GM18858 (cell line): ENCODE results near the gene LEAP2.

Experiments used
- ATAC-seq: cut with Tn5 transposase; IDR thresholded peaks from one replicate; pipeline ENCODE4 v1.9.1; 2021; ENCODE audit not compliant: unreplicated experiment

Gene LEAP2, protein sequence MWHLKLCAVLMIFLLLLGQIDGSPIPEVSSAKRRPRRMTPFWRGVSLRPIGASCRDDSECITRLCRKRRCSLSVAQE

DNA sequence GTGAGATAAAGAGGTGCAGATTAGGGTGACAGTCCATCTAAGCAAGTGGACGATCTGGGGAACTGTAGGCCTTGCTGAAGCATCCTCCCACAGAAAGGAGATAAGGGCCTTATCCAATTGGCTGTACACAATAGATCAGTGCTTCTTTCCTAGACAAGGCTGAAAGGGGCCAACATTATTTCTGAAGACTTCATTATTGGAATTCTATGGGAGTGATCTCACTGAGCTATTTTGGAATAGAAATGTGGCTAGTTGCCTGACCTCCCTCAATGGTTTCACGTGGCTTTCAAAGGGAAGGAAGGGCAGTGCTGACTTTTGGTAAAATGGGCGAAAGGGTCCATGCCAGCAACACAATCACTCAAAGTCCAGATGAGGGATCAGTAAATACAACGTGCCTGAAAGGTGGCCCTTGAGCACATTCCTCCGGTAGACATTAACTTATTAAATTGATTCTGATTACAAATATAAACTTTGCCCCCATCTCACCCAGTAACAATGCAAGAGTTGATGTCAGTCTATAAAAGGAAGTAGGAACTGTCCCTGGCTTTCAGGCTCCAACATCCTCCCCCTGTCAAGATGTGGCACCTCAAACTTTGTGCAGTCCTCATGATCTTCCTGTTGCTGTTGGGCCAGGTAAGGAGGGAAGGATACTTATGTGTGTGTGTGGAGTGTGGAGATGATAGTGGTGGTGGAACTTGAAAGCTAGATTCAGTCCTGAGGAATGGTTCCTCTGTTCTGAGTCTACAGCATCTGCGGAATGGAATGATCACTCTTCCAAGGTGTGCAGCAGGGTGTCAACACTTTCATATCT lies at the start of gene LEAP2:
LEAP2 (plus strand) TSS at position 550 of the 811 bp plus-strand sequence; CDS start at position 577, 27 bp downstream.
- no peak for ATAC-seq

DNA sequence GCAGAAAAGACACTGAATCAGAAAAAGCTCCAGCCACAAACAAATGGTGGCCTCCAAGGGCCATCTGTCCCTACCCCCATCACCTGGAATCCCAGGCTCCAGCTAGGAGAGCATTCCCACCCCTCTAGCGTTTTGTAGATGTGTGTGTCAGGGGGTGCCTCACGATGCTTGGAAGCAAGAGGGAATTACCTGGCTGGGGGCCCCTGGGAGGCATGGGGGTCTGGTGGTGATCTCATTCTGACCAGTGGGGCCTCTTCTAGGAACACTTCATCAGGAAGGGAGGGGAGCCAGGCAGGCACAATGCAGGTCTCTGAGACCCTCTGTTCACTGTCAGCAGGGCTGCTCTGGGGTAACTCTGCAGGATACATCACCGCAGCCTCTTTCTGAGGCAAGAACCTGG lies 49.0 kb upstream of the LEAP2 start:
- no peak for ATAC-seq

DNA sequence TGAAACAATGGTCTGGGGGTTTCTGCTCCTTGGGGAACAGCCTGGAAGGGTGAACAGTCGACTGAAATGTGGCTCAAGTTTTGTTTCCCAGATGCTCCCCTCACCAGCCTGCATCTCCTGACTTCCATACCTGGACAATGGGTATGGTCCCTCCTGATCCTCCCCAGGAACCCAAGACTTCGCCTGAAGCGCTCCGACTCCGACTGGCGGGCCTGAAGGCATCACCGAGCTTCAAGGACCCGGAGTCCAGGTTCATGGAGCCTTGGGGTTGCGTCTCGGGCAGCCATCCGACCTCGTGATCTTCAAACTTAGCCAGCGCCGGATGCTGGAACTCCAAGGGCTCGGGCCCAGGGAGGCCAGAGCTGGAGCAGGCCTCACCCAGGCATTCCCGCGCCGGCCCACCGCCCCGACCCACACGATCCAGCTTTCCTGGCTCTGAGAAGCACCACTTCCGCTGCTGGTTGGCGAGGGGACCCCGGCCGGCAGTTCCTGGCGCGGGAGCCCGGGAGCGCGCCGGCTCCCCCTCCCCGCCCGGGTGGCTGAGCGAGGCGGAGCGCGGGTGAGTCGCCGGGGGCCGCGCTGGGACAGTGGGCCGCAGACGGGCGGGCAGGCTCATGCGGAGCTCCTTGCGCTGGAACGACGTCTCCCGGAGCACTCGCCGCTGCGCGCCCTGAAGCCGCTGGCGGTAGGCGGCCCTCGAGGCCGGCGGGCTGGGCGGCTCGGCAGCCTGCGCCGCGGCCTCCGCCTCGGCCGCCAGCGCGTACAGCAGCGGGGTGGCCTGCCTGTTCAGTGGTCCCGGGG lies 48.2 kb upstream of the LEAP2 start:
- no peak for ATAC-seq

DNA sequence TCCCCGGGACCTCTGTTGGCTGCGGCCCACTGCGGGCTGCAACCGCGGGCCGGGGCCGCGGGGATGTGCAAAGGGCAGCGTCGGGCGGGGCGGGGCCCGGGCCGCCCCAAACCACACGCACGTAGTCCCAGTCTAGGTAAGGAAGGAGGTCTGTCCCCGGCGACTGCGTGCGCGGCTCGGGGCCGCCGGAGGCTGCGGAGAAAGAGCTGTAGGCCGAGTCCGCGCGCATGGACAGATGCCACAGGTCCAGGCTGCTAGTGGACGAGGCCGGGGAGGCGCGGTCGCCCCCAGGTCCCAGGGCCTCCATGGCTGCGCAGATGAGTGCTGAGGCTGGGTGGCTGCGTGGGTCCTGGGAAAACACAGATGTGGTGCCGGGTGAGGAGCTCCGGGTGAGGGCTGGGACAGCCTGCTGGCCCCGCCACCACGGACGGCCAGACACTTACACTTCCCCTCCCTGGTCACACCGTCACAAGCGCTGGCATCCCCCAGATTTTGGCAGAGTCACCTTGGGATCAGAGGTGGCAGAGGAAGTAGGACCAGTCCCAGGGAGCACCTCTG lies 47.6 kb upstream of the LEAP2 start:
- ATAC-seq: no peak

DNA sequence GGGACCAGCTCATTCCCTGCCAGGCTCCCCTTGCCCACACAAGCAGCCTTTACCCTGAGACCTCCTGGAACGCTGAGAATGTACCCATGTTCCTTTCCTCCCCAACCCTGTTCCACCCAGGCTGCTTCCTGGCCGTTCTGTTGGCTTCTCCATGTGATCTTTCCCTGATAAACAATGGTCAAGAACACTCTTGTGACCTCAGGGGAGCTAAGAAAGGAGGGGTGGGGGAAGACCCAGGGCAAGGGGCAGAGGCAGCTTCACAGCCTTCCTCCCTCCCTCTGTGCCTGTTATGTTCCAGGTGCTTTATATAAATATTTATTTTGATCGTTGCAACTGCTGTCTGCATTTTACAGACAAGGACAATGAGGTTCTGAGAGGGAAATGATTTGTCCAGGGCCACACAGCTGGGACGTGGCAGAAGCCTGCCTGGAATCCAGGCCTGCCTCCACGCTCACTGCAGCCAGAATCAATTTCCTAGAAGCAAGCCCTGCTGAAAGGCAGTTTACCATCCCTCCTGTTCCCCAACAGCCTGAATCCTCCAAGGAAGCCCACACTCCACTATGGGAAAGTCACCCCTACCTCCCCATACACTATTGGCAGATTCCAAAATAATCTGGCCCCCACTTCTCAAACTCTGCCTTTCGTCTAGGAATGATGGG lies 46.9 kb upstream of the LEAP2 start:
- no peak for ATAC-seq

DNA sequence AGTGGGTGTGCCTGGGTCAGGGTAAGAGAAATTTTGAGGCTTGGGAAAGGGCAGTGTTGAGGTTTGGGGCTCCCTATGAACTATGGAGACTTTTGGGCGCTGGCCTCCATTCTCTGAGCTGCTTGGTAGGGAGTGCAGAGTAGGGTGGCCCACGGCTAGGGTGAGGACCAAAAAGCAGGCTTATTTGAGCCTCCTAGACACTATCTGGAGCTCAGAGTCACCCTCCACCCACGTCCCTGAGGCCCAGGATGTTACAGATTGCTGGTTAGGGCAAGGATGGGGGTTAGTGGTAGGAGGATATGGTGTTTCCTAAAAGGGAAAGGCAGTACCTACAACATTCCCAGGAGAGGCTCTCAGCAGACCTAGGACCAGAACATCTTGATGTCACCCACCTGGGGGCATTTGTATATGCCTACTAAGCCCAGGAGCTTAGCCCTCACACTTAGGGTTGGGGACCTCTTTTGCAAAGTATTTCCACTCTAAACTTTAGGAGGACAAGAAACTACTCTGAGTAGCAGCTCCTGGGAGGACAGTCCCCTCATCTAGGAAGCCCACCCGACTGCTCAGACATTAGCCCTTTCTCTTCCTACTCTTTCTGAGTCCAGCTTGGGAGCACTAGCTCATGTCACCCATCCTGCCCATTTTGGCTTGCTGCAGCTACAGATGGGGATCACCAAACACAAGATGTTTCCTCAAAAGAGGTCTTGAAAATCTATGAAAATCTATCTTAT lies 45.4 kb upstream of the LEAP2 start:
- no peak for ATAC-seq

DNA sequence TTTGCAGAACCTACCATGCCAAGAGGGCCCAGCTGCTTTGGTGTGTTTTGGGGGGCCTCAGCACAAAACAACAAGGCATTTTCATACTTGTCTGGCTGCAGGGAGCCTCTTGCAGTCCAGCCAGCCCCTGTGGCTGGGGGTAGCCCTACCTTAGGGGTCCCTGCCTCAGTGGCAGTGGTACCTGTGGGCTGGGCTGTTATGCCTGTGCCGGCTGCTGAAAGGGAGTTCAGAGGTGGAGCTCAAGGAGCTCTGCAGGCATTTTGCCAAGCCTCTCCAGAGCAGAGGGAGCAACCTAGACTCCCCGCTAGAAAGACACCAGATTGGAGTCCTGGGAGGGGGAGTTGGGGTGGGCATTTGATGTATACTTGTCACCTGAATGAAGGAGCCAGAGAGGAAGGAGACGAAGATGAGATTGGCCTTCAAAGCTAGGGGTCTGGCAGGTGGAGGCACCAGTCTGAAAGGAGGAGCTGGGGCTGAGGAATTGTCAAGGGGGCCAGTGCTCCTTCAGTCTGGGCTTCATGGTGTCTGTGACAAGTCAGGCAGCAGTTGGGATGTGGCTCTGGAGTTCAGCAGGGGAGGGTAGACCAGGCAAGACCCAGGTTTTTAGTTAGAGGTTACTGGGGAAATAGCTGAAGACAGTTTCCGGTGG lies 44.5 kb upstream of the LEAP2 start:
- no peak for ATAC-seq

DNA sequence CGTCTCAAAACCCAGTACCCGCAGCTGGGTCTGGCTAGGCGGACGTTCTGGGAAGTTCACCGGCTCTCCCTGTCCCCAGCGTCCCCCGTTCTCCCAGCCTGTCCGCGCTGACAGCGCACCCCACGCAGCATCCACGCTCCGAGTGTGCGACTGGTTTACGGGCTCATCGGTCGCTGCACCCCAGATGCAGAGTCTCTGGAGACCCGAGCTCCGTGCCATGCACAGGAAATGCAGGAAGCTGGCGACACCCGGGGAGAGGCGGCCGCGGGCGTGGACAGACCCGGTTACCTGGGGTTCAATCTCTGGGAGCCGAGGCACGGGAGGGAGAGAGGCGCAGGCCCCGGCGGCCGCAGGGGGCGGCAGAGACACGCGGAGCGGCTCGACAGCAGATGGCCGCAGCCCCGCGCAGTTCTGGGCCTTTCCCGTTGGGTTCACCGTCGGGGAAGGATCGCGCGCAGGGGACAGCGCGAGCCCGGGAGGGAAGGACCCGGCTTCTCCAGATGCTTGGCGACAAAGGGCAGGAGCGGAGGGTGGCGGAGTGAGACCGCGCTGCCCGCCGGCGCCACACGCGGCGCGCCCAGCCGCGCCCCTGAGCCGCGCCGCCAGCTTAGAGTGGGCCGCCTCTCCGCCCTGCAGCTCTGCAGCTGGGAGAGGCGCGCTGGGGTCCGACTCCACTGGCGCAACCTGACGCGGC lies 43.6 kb upstream of the LEAP2 start:
- ATAC-seq: peak; percentile 65

DNA sequence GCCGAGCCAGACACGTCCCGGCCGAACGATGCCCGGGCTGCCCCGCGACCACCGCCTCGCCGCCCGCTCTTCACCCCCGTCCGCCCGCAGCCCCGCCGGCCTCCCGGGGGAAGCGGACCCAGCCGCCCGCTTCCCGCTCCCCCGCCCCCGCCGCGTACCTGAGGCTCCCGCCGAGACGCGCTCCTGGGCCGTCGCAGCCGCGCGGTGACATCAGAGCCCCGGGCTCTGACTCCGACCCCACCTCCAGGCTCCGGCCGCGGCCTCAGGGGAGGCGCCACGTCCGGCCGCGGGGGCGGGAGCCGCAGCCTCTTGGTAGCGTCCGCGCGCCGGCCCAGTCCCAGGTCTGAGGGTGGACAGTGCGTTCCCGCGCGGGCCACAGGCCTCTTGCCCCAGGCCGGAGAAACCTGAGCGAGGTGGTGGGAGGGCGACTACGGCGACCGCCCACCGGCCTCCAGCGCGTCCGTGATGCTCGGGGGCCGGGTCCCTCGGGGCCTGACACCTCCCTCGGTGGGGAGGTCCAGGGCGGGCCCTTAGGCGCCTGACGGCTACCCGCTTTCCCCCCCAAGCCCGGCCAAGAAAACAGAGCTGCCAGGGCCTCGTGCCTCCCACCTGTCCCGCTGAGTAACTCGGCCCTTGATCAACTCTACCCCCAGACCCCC lies 42.9 kb upstream of the LEAP2 start, which contains the start of gene SHROOM1:
SHROOM1 (minus strand) TSS at position 212 of the 659 bp plus-strand sequence. CDS start 4,507 bp downstream, outside the sequence.
- ATAC-seq: peak; percentile 43

DNA sequence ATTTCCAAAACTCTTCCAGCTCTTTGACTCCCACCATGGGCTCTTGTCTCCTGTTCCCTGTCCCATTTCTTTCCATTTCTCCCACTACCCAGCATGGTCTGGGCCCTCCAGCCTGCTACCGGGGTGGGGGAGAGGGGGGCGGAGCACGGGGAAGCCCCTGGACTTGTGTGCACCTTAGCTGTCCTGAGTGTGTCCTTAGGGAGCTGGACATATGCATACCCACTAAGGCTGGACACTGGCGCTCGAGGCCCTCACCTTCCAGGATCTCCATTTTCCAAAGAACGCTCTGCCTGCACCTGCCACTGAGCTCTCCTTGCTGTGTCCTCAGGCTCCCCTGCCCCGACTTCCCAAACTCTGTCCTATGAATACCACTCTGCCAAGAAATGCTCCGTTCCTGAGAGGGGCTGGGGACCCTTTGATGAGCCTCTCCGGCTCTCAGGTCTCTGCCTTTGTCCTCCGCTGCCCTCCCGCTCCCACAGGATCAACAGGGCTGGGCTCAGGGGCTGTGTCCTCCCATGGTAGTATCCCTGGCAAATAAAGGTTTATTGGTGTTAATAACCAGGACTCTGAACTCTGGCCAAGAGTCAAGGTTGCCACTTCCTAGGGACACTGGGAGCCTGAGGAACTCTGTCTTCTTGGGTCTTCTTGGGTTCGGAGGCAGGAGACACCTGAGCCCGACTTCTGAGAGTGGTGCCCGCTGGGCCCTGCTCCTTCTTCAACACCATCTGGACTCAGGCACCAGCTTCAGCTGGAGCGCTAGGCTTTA lies 42.2 kb upstream of the LEAP2 start:
- ATAC-seq: no peak

DNA sequence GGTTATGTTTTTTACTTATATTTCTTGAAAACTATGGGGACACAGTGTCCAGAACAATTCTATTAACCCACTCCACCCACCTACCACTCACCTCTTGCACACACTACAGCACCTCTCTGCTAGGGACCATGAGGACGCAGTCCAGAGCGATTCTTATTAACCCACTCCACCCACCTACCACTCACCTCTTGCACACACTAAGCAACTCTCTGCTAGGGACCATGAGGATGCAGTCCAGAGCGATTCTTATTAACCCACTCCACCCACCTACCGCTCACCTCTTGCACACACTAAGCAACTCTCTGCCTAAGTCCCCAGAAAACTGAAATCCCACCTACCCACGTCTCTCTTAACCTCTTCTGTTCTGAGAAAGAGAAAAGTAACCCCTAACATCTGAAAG lies 40.9 kb upstream of the LEAP2 start:
- no peak for ATAC-seq

DNA sequence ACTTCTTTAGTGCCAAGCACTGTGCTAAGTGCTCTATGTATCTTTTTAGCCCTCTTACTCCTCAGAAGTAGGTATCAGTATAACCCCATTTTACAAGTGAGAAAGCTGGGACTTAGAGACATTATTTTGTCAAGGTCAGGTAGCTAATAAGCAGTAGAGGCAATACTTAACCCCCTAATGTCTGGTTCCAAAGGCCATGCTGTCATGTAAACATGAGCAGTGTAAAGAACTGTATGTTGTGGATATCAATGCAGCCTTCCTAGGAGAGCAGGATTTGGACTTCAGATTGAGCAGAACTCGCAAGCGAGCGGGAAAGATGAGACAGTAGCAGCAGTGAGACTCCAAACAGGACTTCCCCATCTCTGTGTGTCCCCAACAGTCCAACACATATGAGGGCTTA lies 39.4 kb upstream of the LEAP2 start:
- no peak for ATAC-seq

DNA sequence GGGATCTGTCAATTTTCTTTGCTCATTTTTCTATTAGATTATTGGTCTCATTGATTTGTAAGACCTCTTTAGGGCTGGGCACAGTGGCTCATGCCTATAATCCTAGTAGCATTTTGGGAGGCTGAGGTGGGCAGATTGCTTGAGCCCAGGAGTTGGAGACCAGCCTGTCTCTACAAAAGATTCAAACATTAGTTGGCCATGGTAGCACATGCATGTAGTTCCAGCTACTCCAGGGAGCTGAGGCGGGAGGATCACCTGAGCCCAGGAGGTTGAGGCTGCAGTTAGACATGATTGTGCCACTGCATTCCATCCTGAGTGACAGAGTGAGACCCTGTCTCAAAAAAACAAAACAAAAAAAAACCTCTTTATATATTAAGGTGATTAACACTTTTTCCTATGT lies 36.6 kb upstream of the LEAP2 start:
- no peak for ATAC-seq

DNA sequence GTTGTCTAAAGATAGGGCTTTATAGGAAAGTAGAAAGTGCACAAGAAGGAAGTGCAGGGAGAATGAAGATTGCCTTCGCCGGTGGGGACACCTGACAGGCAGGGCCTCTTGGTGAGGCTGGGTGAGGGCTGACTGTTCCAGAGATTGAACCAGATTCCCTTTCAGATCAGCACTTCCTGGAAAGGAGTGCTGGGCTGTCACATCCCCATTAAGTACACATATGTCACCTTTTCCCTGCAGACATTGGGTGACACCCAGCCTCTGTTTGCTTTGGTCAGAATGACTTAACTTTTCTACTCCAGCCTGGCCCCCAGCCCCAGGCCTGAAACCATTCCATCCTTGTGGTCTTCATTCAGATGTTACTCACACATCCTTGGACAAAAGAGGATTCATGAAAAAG lies 35.6 kb upstream of the LEAP2 start:
- ATAC-seq: no peak

DNA sequence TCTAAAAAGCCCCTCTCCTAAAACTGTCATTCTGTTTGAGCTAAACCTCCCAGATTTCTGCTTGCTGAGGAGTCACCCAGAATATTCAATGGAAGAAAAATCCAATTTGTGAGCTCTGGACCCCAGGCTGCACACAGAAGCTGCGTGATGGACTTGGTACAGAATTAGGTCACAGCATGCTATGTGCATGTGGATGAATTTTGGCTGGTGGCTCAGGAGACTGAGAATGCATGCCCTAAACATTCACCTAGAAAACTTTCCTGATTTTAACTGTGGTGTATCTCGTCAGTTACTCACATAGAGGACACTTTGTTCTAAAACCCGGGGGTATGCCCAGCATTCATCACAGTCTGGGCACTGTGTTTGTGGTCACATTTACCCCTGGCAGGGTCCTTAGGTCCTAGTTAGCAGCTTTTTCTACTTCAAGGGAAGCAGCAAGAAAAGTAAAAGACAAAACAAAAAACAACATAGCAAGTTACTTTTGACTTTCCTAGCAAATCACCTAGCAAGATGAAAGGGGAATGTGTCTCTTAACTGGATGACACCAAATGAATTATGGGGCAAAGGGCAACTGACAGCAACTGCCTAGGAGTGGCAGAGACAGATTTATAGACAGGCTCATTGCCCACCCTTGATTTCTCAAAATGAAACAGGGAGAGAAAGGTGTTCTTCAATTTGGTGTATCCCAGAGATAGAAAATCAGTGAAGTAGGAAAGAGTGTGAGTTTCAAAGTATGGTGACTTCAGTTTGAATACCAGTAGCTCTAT lies 34.8 kb upstream of the LEAP2 start:
- ATAC-seq: no peak

DNA sequence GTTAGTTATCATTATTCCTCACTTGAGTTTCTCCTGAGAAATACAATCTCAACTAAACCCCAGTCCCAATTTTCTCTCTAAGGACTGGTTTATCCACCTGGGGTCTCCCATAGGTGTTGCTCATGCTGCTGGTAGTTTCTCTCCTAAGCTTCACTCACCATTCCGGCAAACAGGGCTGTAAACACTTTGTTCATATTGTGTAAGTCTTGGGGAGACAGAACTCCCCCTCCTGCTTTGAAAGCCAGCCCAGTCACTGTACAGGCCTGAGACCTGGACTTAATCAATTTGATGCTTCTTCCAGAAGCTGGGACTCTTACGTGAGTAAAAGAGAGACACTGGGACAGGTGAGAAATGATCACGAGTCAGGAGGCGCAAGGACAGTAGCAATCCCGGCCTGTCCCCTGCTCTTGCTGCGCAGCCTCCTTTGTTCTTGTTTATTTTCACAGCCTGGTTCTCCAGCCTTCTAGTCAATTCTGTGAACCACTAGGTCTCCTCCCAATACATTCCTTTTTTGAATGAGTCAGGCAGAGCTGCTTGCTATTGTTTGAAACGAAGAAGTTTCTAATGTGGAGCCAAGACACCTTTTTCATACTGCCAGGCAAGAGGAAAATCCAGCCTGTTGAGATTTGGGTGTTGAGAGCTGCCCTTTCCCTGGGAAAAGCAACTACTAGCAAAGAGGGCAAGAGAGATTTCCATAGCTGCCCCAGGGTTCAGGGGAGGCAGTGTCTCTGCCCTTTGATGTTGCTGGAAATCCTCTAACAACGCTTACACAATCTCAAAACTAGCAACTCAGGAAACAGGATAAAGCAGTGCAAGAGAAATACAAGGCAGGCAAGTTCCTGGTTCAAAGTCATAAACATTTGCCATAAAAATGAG lies 33.8 kb upstream of the LEAP2 start:
- ATAC-seq: no peak
